ENCODE data around the gene GPC5.

Gene GPC5

DNA sequence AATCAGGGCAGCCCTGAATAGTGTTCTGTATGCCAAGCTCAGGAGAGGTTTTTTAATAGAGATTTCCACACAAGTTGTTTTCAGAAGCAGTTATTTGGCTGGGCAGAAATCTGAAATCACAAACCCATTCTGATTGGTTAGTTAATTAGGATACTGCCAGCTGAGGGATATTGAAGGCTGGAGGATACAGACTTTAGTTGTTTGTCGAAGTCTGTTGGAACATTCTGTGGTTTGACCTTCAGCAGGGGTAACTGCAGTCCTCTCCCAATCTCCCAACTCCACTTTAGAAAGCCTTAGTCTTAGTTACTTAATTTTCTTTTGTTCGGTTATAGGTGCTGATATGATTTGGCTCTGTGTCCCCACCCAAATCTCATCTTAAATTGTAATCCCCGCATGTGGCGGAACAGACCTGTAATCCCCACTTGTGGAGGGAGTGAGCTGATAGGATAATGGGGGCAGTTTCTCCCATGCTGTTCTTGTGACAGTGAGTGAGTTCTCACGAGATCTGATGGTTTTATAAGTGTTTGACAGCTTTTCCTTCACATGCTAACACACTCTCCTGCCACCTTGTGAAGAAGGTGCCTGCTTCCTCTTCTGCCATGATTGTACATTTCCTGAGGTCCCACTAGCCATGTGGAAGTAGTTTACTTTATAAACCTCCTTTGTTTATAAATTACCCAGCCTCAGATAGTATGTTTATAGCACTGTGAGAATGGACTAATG lies 169.2 kb downstream of the GPC5 start:
- TF ChIP-seq SIN3A (IDR thresholded peaks at IDR 0.05; ENCODE audit: borderline replicate concordance, insufficient read depth, low read length), result no peak
- no peak for TF ChIP-seq POLR2AphosphoS5 (IDR thresholded peaks at IDR 0.05; ENCODE audit: low read depth, low read length)
- TF ChIP-seq FOXP2 (optimal IDR thresholded peaks at IDR 0.05; ENCODE audit: borderline replicate concordance, extremely low read depth, extremely low read length, insufficient read depth), result no peak
- TF ChIP-seq, protein P1, sequence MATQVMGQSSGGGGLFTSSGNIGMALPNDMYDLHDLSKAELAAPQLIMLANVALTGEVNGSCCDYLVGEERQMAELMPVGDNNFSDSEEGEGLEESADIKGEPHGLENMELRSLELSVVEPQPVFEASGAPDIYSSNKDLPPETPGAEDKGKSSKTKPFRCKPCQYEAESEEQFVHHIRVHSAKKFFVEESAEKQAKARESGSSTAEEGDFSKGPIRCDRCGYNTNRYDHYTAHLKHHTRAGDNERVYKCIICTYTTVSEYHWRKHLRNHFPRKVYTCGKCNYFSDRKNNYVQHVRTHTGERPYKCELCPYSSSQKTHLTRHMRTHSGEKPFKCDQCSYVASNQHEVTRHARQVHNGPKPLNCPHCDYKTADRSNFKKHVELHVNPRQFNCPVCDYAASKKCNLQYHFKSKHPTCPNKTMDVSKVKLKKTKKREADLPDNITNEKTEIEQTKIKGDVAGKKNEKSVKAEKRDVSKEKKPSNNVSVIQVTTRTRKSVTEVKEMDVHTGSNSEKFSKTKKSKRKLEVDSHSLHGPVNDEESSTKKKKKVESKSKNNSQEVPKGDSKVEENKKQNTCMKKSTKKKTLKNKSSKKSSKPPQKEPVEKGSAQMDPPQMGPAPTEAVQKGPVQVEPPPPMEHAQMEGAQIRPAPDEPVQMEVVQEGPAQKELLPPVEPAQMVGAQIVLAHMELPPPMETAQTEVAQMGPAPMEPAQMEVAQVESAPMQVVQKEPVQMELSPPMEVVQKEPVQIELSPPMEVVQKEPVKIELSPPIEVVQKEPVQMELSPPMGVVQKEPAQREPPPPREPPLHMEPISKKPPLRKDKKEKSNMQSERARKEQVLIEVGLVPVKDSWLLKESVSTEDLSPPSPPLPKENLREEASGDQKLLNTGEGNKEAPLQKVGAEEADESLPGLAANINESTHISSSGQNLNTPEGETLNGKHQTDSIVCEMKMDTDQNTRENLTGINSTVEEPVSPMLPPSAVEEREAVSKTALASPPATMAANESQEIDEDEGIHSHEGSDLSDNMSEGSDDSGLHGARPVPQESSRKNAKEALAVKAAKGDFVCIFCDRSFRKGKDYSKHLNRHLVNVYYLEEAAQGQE (IDR thresholded peaks at IDR 0.05; ENCODE audit: insufficient read depth in 1 of 2, low read depth in 2 of 2, low read length in 2 of 2), result no peak
- TF ChIP-seq TAF1 (IDR thresholded peaks at IDR 0.05; ENCODE audit: borderline replicate concordance, insufficient read depth, low read length), result no peak

DNA sequence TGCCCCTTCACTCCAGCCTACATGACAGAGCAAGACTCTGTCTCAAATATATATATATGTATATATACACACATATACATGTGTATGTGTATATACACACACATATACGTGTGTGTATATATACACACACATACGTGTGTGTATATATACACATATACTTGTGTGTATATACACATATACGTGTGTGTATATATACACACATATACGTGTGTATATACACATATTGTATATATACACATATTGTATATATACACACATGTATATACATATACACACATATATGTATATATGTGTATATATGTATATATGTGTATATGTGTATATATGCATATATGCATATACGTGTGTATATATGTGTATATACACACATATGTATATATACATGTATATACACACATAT lies 173.3 kb downstream of the GPC5 start:
- no peak for TF ChIP-seq SIN3A (IDR thresholded peaks at IDR 0.05; ENCODE audit: borderline replicate concordance, insufficient read depth, low read length)
- no peak for TF ChIP-seq FOXP2 (optimal IDR thresholded peaks at IDR 0.05; ENCODE audit: borderline replicate concordance, extremely low read depth, extremely low read length, insufficient read depth)
- TF ChIP-seq POLR2AphosphoS5 (IDR thresholded peaks at IDR 0.05; ENCODE audit: low read depth, low read length), result no peak
- TF ChIP-seq TAF1 (IDR thresholded peaks at IDR 0.05; ENCODE audit: borderline replicate concordance, insufficient read depth, low read length), result no peak
- TF ChIP-seq, protein P1 (IDR thresholded peaks at IDR 0.05; ENCODE audit: insufficient read depth in 1 of 2, low read depth in 2 of 2, low read length in 2 of 2), result no peak

DNA sequence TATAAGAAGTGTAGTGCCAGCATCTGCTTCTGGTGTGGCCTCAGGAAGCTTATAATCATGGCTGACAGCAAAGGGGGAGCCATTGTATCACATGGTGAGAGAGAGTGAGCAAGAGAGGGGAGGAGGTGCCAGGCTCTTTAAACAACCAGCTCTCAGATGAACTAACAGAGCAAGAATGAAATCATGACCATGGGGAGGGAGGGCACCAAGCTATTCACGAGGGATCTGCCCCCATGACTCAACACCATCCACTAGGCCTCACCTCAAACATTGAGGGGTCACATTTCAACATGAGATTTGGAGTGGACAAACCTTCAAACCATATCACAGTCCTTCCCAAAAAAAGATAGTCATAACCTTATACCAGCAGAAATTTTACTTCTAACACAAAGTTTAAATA lies 174.0 kb downstream of the GPC5 start:
- TF ChIP-seq POLR2AphosphoS5 (IDR thresholded peaks at IDR 0.05; ENCODE audit: low read depth, low read length) (no peak), SIN3A (IDR thresholded peaks at IDR 0.05; ENCODE audit: borderline replicate concordance, insufficient read depth, low read length) (no peak), FOXP2 (optimal IDR thresholded peaks at IDR 0.05; ENCODE audit: borderline replicate concordance, extremely low read depth, extremely low read length, insufficient read depth) (no peak), TAF1 (IDR thresholded peaks at IDR 0.05; ENCODE audit: borderline replicate concordance, insufficient read depth, low read length) (no peak)
- TF ChIP-seq, protein P1 (IDR thresholded peaks at IDR 0.05; ENCODE audit: insufficient read depth in 1 of 2, low read depth in 2 of 2, low read length in 2 of 2), result no peak

DNA sequence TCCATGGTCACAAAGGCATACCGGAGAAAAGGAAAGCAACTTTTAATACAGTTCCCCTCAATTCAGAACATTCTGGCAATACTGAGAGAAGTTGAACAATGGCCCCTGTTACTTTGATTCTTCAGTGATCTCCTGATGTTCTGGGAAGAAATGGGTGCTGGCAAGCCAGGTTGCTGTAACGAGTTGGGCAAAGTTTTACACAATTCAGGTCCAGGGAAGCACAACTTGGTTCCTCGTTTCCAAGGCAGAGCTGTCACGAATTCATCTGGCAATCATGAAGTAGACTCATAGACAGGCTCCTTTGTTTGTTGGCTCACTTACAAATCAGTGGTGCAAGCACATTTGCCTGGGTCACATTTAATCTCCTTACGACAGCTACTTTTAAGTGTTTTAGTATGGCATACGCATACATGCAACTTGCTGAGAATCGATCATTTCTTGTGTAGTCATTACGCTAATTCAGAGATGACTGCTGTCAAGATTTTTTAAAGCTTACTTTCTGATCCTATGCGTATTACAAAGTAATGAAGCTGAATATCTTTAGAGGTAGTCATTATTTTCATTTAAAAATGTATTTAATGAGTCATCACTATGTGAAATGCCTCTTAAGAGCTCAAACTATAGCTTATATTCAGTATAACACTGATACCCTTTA lies 174.7 kb downstream of the GPC5 start:
- no peak for TF ChIP-seq POLR2AphosphoS5 (IDR thresholded peaks at IDR 0.05; ENCODE audit: low read depth, low read length)

DNA sequence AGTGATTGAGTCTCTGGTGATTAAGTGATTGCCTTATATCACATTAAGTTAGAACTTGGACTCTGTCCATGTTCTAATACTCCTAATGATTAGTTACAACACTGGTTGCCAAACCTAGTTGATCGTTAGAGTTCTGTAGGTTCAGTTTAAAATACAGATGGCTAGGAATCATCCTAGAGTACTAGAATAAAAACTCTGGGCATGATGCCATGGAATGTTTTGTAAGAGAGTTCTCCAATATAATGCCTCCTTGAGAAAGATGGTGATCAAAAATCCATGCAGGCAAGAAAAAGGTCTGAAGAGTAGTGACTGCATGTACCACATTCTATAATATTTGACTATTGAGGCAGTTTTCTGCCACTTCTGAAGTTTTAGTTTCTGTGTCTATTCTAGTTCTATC lies 176.3 kb downstream of the GPC5 start:
- TF ChIP-seq, protein P1 (IDR thresholded peaks at IDR 0.05; ENCODE audit: insufficient read depth in 1 of 2, low read depth in 2 of 2, low read length in 2 of 2), result no peak
- no peak for TF ChIP-seq FOXP2 (optimal IDR thresholded peaks at IDR 0.05; ENCODE audit: borderline replicate concordance, extremely low read depth, extremely low read length, insufficient read depth)
- TF ChIP-seq POLR2AphosphoS5 (IDR thresholded peaks at IDR 0.05; ENCODE audit: low read depth, low read length), result no peak
- no peak for TF ChIP-seq SIN3A (IDR thresholded peaks at IDR 0.05; ENCODE audit: borderline replicate concordance, insufficient read depth, low read length)
- no peak for TF ChIP-seq TAF1 (IDR thresholded peaks at IDR 0.05; ENCODE audit: borderline replicate concordance, insufficient read depth, low read length)

Data from PFSK-1 (cell line).